Stimulated activated CD8-positive, alpha-beta memory T cell treated with anti-CD3 and anti-CD28 coated beads, Interleukin-15, amount 100 ng/mL, for 1 hour (primary cell): ENCODE measurements around the gene OSBPL1A.

ENCODE experiments used
- DNase-seq: peaks from one replicate; pipeline ENCODE4 v3.0.0-alpha.2; 2020; ENCODE audit warnings: low read depth

The OSBPL1A gene

DNA sequence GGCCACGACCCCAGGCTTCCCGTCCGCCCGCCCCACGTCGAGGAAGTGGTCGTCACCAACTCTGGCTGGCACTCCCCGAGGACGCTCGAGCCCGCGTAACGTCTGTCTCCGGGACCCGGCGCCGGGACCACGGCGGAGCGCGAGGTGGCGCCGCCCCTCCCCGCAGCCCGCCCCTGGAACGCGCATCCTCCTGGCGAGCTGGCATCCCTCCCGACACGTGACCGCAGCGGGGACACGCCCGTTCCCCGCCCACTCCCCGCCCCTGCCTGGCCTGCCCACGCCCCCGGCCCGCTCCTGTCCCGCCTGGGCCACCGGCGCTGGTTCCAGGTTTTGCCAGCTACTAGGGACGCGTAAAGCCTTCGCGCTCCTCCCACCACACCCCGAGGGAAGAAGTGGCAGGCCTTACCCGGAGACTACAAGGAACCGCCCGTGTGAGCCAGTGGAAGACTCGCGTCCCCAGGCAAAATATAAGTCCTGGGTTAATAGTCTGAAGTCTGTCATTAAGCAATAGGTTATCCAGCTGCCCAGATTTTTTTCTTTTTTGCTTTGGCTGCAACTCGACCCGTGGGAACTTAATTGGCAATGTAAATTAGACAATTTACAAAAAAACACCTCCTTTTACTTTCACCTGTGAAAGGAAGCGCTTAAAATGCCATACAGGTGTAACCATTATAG, at the start of gene OSBPL1A:
Gene OSBPL1A (minus strand): TSS at position 131 of the 675 bp plus-strand sequence. CDS start 20,291 bp downstream, outside the sequence.
- peak; percentile 66 for DNase-seq

- no peak for DNase-seq
Observed at GRCh38 chr18:24446953-24447538, 49.4 kb upstream of the OSBPL1A start.

DNA sequence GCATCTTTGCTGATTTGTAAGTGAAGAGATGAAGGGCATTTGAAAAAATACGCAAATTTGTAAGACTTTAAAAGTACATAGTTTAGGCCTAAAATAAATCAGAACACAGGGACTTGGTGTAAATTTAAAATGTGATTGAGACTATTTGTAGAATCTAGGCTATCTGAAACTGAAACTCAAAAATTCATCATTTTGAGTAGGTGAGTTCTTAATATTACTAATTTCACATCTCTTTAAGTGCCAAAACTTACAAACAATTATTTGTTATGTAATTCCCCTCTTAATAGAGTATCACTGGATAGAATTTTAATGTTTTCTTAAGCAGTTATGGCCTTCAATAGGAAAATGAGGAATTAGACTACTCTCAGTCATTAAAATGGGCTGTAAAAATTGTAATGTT, 48.8 kb upstream of the OSBPL1A start:
- DNase-seq, result no peak

GRCh38 chr18:24443870-24444269, 46.2 kb upstream of the OSBPL1A start:
- DNase-seq, result no peak

DNA sequence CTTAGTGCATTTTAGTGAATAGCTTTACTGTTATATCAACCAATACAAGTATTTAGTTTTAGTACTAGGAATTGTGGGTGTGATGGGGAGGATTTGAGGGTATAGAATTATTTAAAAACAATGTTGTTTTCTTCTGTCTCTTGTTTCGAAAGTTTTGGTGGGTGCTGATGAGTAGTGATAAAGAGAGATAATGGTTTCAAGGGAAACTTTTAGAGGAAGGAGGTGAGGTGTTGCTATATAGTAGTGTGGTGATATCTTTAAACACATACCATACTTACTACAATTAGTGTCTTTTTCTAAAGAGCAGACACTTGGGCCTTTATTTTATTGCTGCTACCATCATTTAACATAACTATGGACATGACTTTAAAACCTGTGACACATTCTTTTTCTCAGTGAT, 39.3 kb upstream of the OSBPL1A start:
- DNase-seq, result no peak

- no peak for DNase-seq
Observed at GRCh38 chr18:24432618-24433017, 35.0 kb upstream of the OSBPL1A start.

GRCh38 chr18:24429188-24429587, 31.6 kb upstream of the OSBPL1A start:
- no peak for DNase-seq

- DNase-seq, result no peak
Observed at GRCh38 chr18:24428709-24429108, 31.1 kb upstream of the OSBPL1A start.

GRCh38 chr18:24427484-24427883, 29.9 kb upstream of the OSBPL1A start:
- no peak for DNase-seq

DNA sequence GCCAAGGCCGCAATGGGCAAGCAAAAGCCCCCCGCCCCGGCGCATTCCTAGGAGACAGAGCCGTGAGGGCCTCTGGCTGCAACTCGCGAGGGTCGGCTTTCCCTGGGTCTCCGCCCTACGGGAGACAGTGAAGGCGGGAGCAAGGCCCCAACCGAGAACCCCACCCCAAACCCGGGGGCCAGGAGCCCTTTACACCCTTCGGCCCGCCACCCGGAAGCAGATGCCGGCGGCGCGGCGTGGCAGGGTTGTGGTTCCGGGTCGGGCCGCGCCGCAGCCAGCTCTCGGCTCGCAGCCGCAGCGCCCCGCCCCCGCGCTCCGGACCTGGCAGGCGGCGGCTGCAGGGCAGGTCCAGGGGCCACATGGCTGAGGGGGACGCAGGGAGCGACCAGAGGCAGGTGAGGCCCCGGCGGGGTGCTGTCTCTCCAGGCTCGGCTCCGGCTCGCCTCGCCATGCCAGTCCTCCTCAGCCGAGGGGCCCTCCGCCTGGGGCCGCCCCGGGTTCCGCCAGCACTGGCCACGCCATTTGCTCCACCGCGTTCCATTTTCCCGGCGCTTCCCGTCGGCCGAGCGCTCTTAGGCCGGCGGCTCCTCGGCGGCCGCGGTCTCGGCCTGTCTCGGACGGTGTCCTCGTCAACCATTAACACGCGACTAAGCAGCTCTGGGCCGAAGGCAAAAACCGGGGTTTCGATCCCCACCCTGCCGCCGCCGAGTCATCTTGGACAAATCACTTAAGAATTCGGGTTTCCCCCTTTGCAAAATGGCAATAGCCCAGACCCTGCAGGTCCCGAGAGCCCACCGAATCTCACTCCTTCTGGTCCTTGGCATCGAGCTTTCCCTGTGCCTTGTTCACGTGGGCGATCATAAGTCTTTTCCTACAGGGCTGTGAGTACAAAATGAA, 29.0 kb upstream of the OSBPL1A start, which contains the start of gene IMPACT:
Gene IMPACT (plus strand): TSS at position 273 of the 897 bp plus-strand sequence. CDS start 87 bp downstream, at position 360.
- DNase-seq, result peak; percentile 53

GRCh38 chr18:24426073-24426397, 28.4 kb upstream of the OSBPL1A start:
- no peak for DNase-seq

GRCh38 chr18:24421831-24422230, 24.2 kb upstream of the OSBPL1A start:
- no peak for DNase-seq

DNA sequence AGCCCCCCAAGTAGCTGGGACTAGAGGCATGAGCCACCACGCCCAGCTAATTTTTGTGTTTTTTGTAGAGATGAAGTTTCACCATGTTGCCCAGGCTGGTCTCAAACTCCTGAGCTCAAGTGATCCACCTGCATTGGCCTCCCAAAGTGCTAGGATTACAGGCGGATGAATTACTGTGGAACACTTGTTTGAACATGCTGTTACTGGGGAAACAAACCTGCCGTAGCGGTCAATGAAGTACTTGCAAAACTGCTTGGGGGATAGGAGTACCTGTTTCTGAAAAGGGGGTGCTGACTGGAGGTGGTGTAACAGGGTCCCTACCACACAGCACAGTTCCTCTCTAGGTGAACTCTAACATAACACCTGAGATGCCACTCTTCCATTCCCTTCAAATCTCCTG, 22.9 kb upstream of the OSBPL1A start:
- DNase-seq, result no peak

DNA sequence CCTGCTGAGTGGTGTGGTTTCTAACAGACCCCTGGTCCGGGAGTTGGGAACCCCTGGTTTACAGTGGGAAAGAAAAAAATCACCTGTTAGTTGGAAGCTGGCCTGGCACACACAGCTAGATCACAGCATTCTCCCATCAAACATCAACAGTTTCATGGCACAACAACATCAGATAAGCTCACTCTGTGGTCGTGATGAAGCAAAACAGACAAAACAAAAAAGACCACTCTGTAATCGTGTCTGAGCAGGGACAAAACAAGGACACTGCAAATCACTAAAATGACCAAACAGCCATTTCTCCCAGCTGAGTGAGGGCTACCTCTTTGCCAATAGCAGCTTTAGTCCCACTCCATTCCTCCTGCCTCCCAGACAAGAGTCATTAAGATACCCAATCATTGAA, 19.9 kb upstream of the OSBPL1A start:
- no peak for DNase-seq

- DNase-seq, result no peak
Observed at GRCh38 chr18:24414349-24415003, 16.9 kb upstream of the OSBPL1A start.

DNA sequence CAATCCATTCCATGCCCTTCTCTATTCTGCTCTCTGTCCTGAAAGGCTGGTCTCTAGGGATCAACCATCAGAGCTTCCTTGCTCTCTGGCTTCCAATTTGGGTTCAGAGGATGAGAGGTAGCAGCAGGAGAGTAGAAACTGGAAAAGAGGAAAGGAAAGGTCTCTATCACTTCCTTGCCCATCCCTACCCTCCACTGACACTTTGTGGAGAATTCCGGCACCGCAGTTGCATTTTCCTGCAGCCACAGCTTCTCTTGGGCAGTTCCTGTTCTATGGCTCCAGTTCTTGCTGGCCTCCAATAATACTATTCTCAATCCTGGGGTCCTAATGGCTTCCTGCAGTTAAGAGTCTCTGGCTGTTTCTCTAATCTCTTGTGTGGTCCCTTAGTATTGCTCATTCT, 15.5 kb upstream of the OSBPL1A start:
- DNase-seq, result no peak

- DNase-seq, result no peak
Observed at GRCh38 chr18:24408496-24408895, 10.9 kb upstream of the OSBPL1A start.

DNA sequence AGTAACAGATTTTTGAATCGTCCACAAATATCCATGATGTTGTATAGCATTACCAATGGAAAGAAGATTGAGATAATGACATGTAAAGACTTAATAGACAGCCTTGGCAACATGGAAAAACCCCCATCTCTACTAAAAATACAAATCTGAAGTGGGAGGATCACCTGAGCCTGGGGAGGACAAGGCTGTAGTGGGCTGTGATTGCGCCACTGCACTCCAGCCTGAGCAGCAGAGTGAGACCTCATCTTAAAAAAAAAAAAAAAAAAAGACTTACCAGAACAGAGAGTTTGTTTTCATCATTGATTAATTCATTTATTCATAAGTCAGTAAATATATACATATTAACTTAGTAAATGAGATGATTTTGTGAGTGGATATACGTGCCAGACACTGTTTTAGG, 7.0 kb upstream of the OSBPL1A start:
- DNase-seq, result no peak

DNA sequence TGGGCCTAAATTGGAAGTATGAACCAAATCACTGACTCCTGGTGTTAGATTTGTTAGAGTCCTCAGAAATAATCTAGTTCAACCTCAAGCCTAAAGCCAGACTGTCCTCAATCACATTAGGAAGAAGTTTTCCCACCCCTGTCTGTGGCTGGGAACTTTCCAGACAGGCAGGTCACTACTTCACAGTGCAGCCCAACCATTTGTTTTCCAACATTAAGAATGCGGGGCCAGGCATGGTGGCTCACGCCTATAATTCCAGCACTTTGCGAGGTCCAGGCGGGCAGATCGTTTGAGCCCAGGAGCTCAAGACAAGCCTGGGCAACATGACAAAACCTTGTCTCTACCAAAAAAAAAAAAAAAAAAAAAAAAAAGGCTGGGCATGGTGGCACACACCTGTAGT, 5.5 kb upstream of the OSBPL1A start:
- DNase-seq, result no peak

GRCh38 chr18:24402209-24402785, 4.7 kb upstream of the OSBPL1A start:
- DNase-seq, result no peak

- no peak for DNase-seq
Observed at GRCh38 chr18:24400587-24400986, 3.0 kb upstream of the OSBPL1A start.

GRCh38 chr18:24398540-24398939, 916 bp upstream of the OSBPL1A start:
- DNase-seq, result no peak
